ENCODE results near the gene NFASC.

The NFASC gene

DNA sequence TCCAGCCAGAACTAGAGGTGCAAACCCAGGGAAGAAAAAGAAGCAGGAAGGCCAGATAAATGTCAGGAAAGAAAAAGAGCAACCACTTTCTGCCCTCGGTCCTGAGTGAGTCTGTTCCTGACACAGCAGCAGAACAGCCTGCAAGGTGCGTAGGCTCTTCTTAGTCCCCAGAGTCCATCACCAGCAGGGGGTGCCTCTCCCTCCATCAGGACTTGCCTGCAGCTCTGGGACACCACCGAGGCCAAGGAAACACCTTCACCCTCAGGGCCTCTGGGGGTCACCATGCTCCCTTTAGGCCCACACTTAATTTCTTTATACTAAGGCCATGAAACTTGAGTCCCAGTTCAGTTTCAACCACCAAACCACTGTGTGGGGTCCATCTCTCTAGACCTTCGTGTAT, 43.7 kb upstream of the NFASC start:
- H3K36me3 ChIP-seq (replicated peaks; ENCODE audit: insufficient read depth, low read length), result no peaks in the 10 kb centered on the region
- no peak overlapping the region for H3K4me3 ChIP-seq (ENCODE audit: low read length)
- no peaks in the 10 kb centered on the region for H3K79me2 ChIP-seq (ENCODE audit: low read length)
- no peak overlapping the region for H3K27ac ChIP-seq (ENCODE audit: low read length)
- no peak overlapping the region for H3K9ac ChIP-seq (ENCODE audit: low read length)
- H3K4me2 ChIP-seq (ENCODE audit: low read depth, low read length), result no peak overlapping the region
- TF ChIP-seq CTCF (IDR thresholded peaks at IDR 0.05; ENCODE audit: low read length), result peak; percentile 48
- TF ChIP-seq EZH2 (optimal IDR thresholded peaks at IDR 0.05; ENCODE audit: low read depth, low read length), result no peak
- H4K20me1 ChIP-seq (ENCODE audit: insufficient read depth, low read length), result no peaks in the 10 kb centered on the region
- no peak overlapping the region for H2AFZ ChIP-seq (ENCODE audit: low read length)
- no peaks in the 10 kb centered on the region for H3F3A ChIP-seq (ENCODE audit: insufficient read depth, low read length)
- H3K9me3 ChIP-seq (replicated peaks; ENCODE audit: insufficient read depth, low read length), result no peaks in the 10 kb centered on the region
- 0 out of 2 replicates have a peak, but pooled peaks cover 3% of the 10 kb centered on the region for H3K27me3 ChIP-seq (replicated peaks; ENCODE audit: insufficient read depth, low read length)
- no peaks in the 10 kb centered on the region for H3K9me2 ChIP-seq (replicated peaks; ENCODE audit: insufficient read depth, low read length)
- no peaks in the 10 kb centered on the region for H3K4me1 ChIP-seq (ENCODE audit: low read length)
- peak; percentile 22 for DNase-seq

DNA sequence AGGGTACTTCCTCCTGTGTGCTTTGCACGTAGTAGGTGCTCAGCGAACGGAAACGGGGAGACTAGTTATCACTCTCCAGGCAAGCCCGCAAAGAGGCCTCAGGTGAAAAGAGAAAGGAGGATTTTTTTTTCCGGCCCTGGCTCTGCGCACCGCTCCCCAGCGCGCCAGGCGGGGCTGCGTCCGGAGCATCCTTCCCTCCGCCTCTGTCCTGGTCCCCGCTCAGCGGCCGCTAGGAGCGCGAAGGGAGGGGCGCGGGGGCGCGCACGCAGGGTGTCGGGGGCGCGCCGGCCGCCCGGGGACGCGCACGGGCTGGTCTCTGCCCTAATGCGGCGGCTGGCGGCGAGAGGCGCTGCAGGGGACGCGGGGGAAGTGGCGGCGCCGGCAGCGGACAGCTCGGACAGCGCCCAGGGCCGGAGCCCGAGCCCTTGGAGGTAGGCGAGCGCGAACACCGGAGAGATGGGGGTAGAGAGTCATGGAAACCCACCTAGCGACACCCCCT, 42.3 kb upstream of the NFASC start:
- Histone ChIP-seq H3F3A (ENCODE audit: insufficient read depth, low read length) (no peaks in the 10 kb centered on the region), H3K36me3 (replicated peaks; ENCODE audit: insufficient read depth, low read length) (no peaks in the 10 kb centered on the region), H3K4me3 (ENCODE audit: low read length) (no peak overlapping the region; the same call in 1 of the 2 replicates), H3K27ac (ENCODE audit: low read length) (no peak overlapping the region), H4K20me1 (ENCODE audit: insufficient read depth, low read length) (no peaks in the 10 kb centered on the region), H3K27me3 (replicated peaks; ENCODE audit: insufficient read depth, low read length) (0 out of 2 replicates have a peak, but pooled peaks cover 3% of the 10 kb centered on the region), H3K9me3 (replicated peaks; ENCODE audit: insufficient read depth, low read length) (no peaks in the 10 kb centered on the region), H3K9ac (ENCODE audit: low read length) (no peak overlapping the region), H3K79me2 (ENCODE audit: low read length) (no peaks in the 10 kb centered on the region), H3K4me1 (ENCODE audit: low read length) (no peaks in the 10 kb centered on the region), H3K4me2 (ENCODE audit: low read depth, low read length) (peak overlapping the region; percentile 28; the same call in 1 of the 2 replicates), H3K9me2 (replicated peaks; ENCODE audit: insufficient read depth, low read length) (no peaks in the 10 kb centered on the region), H2AFZ (ENCODE audit: low read length) (0 out of 2 replicates have a peak overlapping the region, but pooled peaks have one; percentile 11)
- DNase-seq, result peak; percentile 45
- TF ChIP-seq EZH2phosphoT487 (IDR thresholded peaks at IDR 0.05; ENCODE audit: low read length), result no peak
- no peak for TF ChIP-seq EZH2 (optimal IDR thresholded peaks at IDR 0.05; ENCODE audit: low read depth, low read length)
- 0 out of 2 replicates have a peak, but pooled peaks have one; percentile 5 for TF ChIP-seq CTCF (IDR thresholded peaks at IDR 0.05; ENCODE audit: low read length)

- H4K20me1 ChIP-seq (ENCODE audit: insufficient read depth, low read length), result no peaks in the 10 kb centered on the region
- no peaks in the 10 kb centered on the region for H3F3A ChIP-seq (ENCODE audit: insufficient read depth, low read length)
- H3K4me1 ChIP-seq (ENCODE audit: low read length), result no peaks in the 10 kb centered on the region
- no peak overlapping the region for H3K4me3 ChIP-seq (ENCODE audit: low read length)
- H3K27me3 ChIP-seq (replicated peaks; ENCODE audit: insufficient read depth, low read length), result 0 out of 2 replicates have a peak, but pooled peaks cover 3% of the 10 kb centered on the region
- H3K9me2 ChIP-seq (replicated peaks; ENCODE audit: insufficient read depth, low read length), result no peaks in the 10 kb centered on the region
- no peak for TF ChIP-seq EZH2 (optimal IDR thresholded peaks at IDR 0.05; ENCODE audit: low read depth, low read length)
- TF ChIP-seq EZH2phosphoT487 (IDR thresholded peaks at IDR 0.05; ENCODE audit: low read length), result no peak
- TF ChIP-seq CTCF (IDR thresholded peaks at IDR 0.05; ENCODE audit: low read length), result no peak
- H3K9ac ChIP-seq (ENCODE audit: low read length), result no peak overlapping the region
- no peak overlapping the region for H2AFZ ChIP-seq (ENCODE audit: low read length)
- H3K79me2 ChIP-seq (ENCODE audit: low read length), result no peaks in the 10 kb centered on the region
- no peaks in the 10 kb centered on the region for H3K9me3 ChIP-seq (replicated peaks; ENCODE audit: insufficient read depth, low read length)
- H3K27ac ChIP-seq (ENCODE audit: low read length), result no peak overlapping the region
- H3K36me3 ChIP-seq (replicated peaks; ENCODE audit: insufficient read depth, low read length), result no peaks in the 10 kb centered on the region
- no peak overlapping the region for H3K4me2 ChIP-seq (ENCODE audit: low read depth, low read length)
- no peak for DNase-seq
These were observed 41.4 kb upstream of the NFASC start for GRCh38 chr1:204829133-204829825.

Measured in MM.1S (cell line).